Endometrium (tissue), 2 donors: ENCODE results near the gene RALGDS.
"Not testable (repeated sequence)": the region's sequence is repeated elsewhere in the genome, so short reads cannot be mapped to it uniquely, and the experiment has no call there.

ENCODE experiments used
- FAIRE-seq: peaks from 2 replicates; lab custom pipeline; 2012; peaks lifted over from hg19 to GRCh38; lab: Jason Lieb, UNC
- donor health status: control.
- donor health status: control.

RALGDS gene

GRCh38 chr9:133121198-133121914 is at the start of gene RALGDS:
Gene RALGDS, minus strand, starts transcription at chr9:133121240. Its CDS starts 86 bp downstream, at chr9:133121154.
- no peak for FAIRE-seq

DNA sequence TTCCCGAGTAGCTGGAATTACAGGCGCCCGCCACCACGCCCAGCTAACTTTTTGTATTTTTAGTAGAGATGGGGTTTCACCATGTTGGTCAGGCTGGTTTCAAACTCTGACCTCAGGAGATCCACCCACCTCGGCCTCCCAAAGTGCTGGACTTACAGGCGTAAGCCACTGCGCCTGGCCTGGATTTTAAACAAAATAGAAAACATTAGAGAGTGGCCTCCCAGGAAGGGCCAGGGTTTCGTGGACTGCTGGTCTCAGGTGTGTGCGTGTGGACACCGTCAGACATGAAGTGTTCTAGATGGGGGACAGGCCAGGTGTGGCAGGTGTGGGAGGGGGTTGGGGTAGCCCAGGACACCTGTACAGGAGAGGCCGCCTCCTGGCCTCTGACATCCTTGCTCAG is 49.7 kb upstream of the RALGDS start:
- no peak for FAIRE-seq

GRCh38 chr9:133169687-133170086 is 48.6 kb upstream of the RALGDS start:
- FAIRE-seq = not testable (repeated sequence)

DNA sequence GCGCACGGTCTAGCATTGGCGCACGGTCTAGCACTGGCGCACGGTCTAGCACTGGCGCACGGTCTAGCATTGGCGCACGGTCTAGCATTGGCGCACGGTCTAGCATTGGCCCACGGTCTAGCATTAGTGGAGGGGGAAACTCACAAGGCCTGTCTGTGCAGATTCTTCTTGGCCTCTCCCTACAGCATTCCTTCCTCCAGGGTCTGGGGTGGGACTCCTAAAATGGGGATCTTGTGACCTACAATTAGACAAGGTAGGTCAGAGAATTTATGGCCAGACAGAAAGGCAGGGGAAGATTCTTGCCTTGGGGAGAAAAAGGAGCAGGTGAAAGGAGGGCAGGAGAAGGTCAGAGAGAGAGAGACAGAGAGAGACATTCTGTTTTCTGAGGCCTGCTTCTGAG is 48.1 kb upstream of the RALGDS start:
- no peak for FAIRE-seq

DNA sequence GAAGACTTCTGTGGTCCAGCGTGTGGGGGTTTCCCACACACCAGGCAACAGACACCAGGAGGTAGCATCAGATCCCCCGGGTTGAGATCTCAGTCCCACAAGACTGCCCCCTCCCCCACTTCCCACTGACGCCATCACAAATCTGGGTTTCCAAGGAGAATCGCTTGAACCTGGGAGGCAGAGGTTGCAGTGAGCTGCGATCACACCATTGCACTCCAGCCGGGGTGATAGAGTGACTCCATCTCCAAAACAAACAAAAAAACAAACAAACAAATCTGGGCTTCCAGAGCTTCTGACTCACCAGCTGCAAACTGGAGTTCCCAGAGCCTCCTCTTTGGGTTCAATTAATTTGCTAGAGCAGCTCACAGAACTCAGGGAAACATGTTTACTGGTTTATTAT is 47.4 kb upstream of the RALGDS start:
- FAIRE-seq = no peak

GRCh38 chr9:133167769-133168168 is 46.7 kb upstream of the RALGDS start:
- no peak for FAIRE-seq

GRCh38 chr9:133167096-133167730 is 46.2 kb upstream of the RALGDS start:
- FAIRE-seq = no peak

GRCh38 chr9:133166392-133166791 is 45.4 kb upstream of the RALGDS start:
- no peak for FAIRE-seq

GRCh38 chr9:133165452-133165730 is 44.4 kb upstream of the RALGDS start:
- FAIRE-seq = no peak

DNA sequence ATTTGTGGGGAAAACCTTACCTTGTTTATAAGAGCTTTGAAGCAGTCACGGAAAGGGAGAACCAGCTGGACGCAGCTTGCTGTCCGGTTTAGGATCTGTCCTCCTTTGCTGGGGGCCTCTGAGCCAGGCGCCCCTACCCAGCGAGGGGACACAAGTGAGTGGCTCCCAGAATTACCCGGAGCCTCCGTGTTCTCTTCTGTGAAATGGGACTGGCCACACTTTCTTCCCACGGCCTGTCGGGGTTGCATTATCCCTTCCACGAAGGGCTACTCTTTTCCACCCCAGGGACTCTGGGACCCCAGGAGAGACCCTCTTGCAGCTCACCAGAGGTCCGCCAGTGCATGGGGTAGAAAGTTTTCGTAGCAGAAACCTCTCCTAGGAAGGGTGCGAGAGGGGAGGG is 43.2 kb upstream of the RALGDS start:
- no peak for FAIRE-seq

GRCh38 chr9:133163504-133164172 is 42.6 kb upstream of the RALGDS start, which contains the start of gene GBGT1:
Gene GBGT1, minus strand, starts transcription at chr9:133163914. Its CDS starts 1,502 bp downstream, at chr9:133162412.
- FAIRE-seq = no peak

- FAIRE-seq = no peak
Measured at GRCh38 chr9:133162861-133163503, 41.9 kb upstream of the RALGDS start.

- FAIRE-seq = no peak
Measured at GRCh38 chr9:133161547-133161950, 40.5 kb upstream of the RALGDS start.

DNA sequence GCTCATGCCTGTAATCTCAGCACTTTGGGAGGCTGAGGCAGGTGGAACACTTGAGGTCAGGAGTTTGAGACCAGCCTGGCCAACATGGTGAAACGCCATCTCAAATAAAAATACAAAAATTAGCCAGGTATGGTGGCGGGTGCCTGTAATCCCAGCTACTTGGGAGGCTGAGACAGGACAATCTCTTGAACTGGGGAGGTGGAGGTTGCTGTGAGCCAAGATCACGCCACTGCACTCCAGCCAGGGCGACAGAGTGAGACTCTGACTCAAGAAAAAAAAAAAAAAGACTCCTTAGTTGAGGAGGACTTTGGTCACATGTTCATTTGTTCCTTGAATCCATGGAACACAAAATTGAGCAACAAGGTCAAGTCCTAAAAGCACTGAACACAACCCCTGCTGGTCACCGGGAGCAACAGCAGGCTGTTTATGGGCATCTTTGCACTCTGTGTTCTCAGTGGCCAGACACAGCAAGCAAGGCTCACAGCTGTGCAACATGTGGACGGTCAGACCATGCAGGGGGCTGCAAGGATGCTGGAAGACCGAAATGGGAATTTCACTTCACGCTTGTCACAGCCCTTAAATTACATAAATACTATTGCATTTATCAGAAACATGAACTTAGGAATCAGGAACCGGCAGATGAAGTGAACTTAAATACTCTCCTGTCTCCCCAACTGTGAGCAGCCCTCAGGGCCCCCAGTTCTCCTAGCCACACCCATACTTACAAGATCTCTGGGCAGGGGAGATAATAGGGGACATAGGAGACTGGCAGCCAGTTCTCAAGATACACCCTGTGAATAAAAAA is 39.9 kb upstream of the RALGDS start:
- FAIRE-seq = no peak

- FAIRE-seq = no peak
Measured at GRCh38 chr9:133158695-133159094, 37.7 kb upstream of the RALGDS start.

DNA sequence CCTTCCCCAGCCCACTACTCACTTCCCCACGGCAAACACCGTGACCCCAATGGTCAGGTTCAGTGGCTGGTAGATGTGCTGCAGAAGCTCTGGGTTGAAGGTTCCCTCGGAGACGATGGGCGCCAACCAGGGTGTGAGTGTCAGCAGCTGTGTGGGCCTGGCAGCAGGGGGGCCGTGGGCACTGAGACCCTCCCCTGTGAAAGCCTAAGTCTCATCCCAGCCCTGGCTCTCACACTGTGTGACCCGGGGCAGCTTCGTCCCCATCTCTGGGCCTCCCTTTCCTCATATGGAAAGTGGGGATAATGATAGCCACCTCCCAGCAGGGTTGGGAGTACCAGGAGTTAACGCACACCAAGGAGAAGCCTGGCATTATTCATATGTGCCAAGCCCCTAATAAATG is 34.1 kb upstream of the RALGDS start:
- no peak for FAIRE-seq

DNA sequence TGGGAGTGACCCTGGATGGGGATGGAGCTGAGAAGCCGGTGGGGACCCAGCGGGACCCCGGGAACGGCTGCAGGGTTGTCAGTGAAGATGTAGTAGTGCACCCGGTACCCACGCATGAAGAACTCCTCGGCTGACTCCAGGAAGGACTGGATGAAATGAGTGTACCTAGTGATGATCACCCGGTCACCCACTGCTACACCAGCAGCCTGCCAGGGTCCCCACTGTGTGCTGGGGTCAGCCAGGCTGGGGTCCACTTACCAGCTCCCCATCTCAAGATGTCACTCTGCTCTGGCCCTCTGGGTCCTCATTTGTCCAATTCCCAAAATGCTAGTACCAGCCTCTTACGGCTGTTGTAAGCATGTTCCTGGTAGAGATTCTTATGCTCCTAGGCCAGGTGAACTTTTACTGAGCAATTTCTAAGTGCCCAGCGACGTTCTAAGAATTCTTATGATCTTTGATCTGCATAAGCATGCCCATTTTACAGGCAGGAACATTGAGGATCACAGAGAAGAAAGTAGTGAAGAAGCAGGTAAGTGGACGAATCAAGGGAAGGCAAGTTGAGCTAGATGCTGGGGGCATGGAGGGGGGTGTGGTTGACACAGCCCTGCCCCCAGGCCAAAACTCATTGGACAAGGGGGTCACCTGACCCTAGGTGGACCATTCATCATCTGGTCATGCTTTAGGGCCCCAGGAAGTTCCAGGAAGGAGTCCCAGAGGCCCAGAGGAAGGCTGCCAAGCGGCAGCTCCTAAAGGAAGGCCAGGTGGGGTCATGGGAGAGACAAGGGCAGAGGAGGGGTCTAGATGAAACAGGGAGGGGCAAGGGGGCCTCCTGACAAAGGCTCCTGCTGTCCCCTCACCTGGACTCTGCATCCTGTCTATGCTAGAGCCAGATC is 33.3 kb upstream of the RALGDS start:
- FAIRE-seq = no peak

DNA sequence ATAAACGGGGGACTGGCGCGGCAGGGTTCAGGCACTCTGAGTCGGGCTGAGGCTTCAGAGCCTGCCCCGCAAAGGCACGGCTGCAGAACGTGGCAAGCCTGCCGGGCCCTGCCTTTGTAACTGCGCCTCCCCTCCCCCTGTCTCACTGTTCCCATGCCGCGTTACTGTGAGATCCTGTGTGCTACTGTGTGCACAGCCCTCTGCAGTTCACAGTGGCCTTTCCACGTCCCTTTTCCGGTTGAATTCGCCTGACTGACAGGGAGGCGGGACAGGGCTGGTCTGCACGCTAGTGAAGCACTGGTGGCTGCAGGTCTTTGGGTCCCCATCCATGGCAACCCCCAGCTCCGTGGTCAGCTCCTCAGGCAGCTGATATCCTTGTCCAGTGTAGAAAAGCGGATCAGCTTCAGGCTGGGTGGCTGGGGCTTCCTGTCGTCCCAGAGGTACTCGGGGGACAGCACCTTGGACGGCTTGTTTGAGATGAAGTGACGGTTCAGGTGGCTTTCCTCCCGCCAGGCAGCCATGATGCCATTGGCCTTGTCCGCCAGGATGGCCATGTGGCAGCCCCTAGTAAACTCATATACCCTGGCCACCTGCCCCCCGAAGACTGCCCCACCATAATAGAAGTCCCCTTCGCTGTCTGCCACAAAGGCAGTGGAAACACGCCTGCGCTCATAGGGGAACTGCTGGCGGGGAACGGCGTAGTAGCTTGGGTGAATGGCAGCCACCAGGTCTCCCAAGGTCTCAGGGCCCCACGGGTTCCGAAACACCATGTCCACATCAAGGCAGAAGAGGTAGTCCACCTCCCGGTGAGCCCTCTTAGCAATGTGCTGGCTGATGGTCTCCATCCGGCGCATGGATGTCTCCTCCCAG is 32.4 kb upstream of the RALGDS start:
- FAIRE-seq = no peak

DNA sequence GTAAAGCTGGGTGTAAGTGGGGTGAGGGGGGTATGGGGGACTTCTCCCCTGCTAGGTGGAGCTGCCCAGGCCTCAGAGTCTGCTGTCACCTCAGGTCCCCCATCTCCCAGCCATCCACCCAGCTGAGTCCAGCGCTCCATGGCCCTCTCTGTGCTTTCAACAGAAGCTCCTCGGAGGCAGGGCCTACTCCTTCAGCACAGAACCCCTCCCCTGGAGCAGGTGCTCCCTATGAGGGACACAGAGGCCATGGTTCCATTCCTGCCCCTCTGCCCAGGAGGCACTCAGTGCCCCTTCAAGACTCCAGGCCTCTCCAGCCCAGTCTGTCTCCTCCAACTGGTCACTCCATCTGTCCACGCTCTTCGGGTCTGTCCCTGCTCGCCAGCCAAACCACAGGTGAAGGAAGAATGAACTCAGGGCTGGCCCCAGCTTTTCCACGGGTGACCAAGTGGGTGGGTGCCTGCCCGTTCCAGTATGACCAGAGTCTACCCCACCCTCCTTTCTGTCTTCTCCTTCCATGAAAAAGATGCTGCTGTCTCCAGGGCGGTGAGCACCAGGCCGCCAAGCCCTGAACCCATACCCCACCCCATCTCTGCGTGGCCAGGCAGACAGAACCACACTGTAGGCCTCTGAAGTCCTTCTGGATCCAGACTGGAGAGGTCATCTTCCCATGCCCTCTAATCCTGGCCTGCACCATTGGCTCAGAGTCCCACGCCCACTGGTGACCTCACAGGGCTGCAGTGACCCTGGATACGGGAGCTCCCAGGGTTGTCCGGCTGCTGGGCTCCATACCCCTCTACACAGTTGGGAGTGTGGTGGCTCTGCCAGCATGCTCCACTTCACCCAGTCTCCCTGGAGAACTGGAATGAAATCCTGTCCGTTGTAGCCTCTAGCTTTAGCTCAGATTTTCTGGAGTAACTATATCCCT is 30.8 kb upstream of the RALGDS start:
- no peak for FAIRE-seq
